NCI-H510A (cell line): Measurements from ENCODE around the gene LIPA.

Source experiments
- DNase-seq: peaks from one replicate; lab custom pipeline; 2025; lab: John Stamatoyannopoulos, UW

LIPA gene

GRCh38 chr10:89164920-89165319, 86.7 kb downstream of the LIPA start:
- DNase-seq = no peak

DNA sequence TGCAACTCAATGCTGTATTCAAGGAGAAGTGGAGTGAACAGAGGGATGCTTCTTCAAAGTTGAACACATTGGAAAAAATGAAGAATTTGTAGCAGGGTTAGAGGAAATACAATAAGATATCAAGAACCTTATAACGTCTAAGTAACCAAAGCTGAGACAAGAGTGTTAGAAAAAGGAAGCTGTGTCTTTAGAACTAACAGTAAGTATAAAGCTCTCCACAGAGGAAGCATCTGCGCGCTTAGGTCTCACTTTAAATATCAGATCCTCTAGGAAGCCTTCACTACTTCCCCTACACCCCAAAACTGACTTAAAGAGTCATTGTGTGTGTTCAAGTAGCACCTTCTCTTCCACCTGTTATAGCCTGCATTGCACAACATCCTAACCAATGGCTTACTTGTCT, 87.5 kb downstream of the LIPA start:
- DNase-seq = no peak
